A549 (cell line): Measurements from ENCODE around the gene FHAD1.

Source experiments
- CEBPB ChIP-seq, 2 experiments: fragments of >200 bp in 1 of 2; sonication (Bioruptor Twin) in 1 of 2; formaldehyde crosslinking in 1 of 2; IDR thresholded peaks; 2 replicates each; pipeline ENCODE4 v1.6.1; 2012 to 2016
- NFE2L2 ChIP-seq: fragments of 150-350 bp; conservative IDR thresholded peaks from 2 replicates; pipeline ENCODE4 v1.6.1; 2014; ENCODE audit warnings: low read length

DNA sequence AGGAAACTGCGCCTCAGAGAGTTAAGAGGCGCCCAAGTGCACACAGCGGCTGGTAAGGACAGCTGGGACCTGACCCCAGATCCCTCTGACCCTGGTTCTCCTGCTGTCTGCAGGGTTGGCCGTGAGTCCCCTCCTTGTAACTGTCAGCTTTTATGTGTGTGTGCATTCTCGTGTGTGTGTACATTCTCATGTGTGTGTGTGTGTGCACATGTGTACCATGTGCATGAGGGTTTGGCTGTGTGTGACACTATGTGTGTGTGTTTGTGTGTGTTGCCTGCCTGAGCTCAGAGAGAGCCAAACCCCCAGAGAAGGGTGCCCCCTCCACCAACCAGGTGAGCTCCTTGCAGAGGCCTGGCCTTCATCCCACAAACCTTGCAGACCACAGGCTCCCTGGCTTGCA is 136.8 kb downstream of the FHAD1 start:
- TF ChIP-seq CEBPB (IDR thresholded peaks at IDR 0.05) (no peak), NFE2L2 (no peak)
